GM19193 (cell line): Measurements from ENCODE around the gene SPATA6.

ENCODE experiments used
- POLR2A ChIP-seq: IDR thresholded peaks from 4 replicates; pipeline ENCODE4 v1.6.1; 2011; ENCODE audit not compliant: insufficient read depth, insufficient read length; ENCODE audit errors: extremely low read depth

The SPATA6 gene

GRCh38 chr1:48469616-48470480 lies 2.2 kb downstream of the SPATA6 start:
- TF ChIP-seq POLR2A: no peak

GRCh38 chr1:48466594-48466993 lies 5.4 kb downstream of the SPATA6 start:
- no peak for TF ChIP-seq POLR2A

GRCh38 chr1:48462716-48463302 lies 9.2 kb downstream of the SPATA6 start:
- TF ChIP-seq POLR2A: no peak

GRCh38 chr1:48450505-48450904 lies 21.5 kb downstream of the SPATA6 start:
- TF ChIP-seq POLR2A: no peak

GRCh38 chr1:48448932-48449331 lies 23.1 kb downstream of the SPATA6 start:
- no peak for TF ChIP-seq POLR2A

GRCh38 chr1:48442864-48443619 lies 29.0 kb downstream of the SPATA6 start:
- TF ChIP-seq POLR2A: no peak

- no peak for TF ChIP-seq POLR2A
These were observed 32.6 kb downstream of the SPATA6 start for GRCh38 chr1:48439380-48439779.

- no peak for TF ChIP-seq POLR2A
These were observed 41.2 kb downstream of the SPATA6 start for GRCh38 chr1:48430832-48431231.

GRCh38 chr1:48422009-48422408 lies 50.0 kb downstream of the SPATA6 start:
- no peak for TF ChIP-seq POLR2A

- no peak for TF ChIP-seq POLR2A
These were observed 53.3 kb downstream of the SPATA6 start for GRCh38 chr1:48418742-48419141.

- TF ChIP-seq POLR2A: no peak
These were observed 57.0 kb downstream of the SPATA6 start for GRCh38 chr1:48415050-48415449.

- TF ChIP-seq POLR2A: no peak
These were observed 57.7 kb downstream of the SPATA6 start for GRCh38 chr1:48414264-48414663.

GRCh38 chr1:48405940-48406339 lies 66.1 kb downstream of the SPATA6 start:
- no peak for TF ChIP-seq POLR2A

- no peak for TF ChIP-seq POLR2A
These were observed 66.6 kb downstream of the SPATA6 start for GRCh38 chr1:48405400-48405799.

- TF ChIP-seq POLR2A: no peak
These were observed 69.4 kb downstream of the SPATA6 start for GRCh38 chr1:48402599-48402998.
